Tibial nerve (tissue), 4 donors: ENCODE results near the gene EVA1C. TPM values are rescaled to one million over a fixed set of nuclear protein-coding genes. Genes with fewer than 3 reads are reported as not detected.
"Not testable (repeated sequence)": the region's sequence is repeated elsewhere in the genome, so short reads cannot be mapped to it uniquely, and the experiment has no call there.

Experiments
- DNase-seq, 2 donors: peaks; one replicate each; pipeline ENCODE4 v3.0.0-alpha.2; 2019; ENCODE audit warnings: low spot score in 2 of 2
- H3K27ac ChIP-seq, 4 donors: fragments of 200-600 bp; sonication (generic) in 3 of 4; one replicate each; pipeline ENCODE4 v1.5.1; 2017 to 2019; ENCODE audit warnings: mild to moderate bottlenecking in 1 of 4
- H3K27me3 ChIP-seq, 2 donors: fragments of 200-600 bp; sonication (generic) in 1 of 2; one replicate each; pipeline versions ENCODE4 v1.5.1 to v1.6.0; 2017 to 2019
- H3K36me3 ChIP-seq, 3 donors: fragments of 200-600 bp; sonication (generic); one replicate each; pipeline ENCODE4 v1.5.1; 2018 to 2019
- H3K4me1 ChIP-seq, 4 donors: fragments of 200-600 bp; sonication (generic) in 3 of 4; one replicate each; pipeline ENCODE4 v1.5.1; 2017 to 2019
- H3K4me3 ChIP-seq, 4 donors: fragments of 200-600 bp; sonication (generic) in 3 of 4; one replicate each; pipeline ENCODE4 v1.5.1; 2017 to 2019; ENCODE audit warnings: mild to moderate bottlenecking in 1 of 4, moderate library complexity in 1 of 4
- H3K9me3 ChIP-seq, 4 donors: fragments of 200-600 bp; sonication (generic) in 3 of 4; one replicate each; pipeline ENCODE4 v1.5.1; 2017 to 2019
- EP300 ChIP-seq, 2 donors: sonication (generic); formaldehyde crosslinking; IDR thresholded peaks; one replicate each; pipeline ENCODE4 v1.6.1; 2017; ENCODE audit warnings: antibody characterized with exemption in 2 of 2, mild to moderate bottlenecking in 1 of 2
- POLR2A ChIP-seq, 2 donors: fragments of 450-650 bp; IDR thresholded peaks; one replicate each; pipeline ENCODE4 v1.6.1; 2017; ENCODE audit warnings: antibody characterized with exemption in 2 of 2, mild to moderate bottlenecking in 2 of 2, moderate library complexity in 2 of 2
- WGBS, 2 donors: methylation state at CpG; one replicate each; pipeline ENCODE4 v1.1.5; 2018; 5-methylcytosine and 5-hydroxymethylcytosine counted together
- total RNA-seq, 4 donors: library from RNA; depleted of rRNA; stranded (reverse); fragments of >200 nt; gene quantifications; one replicate each; pipeline ENCODE4 v1.1.0, GENCODE V29; 2016
- TF ChIP-seq, protein P1 (sequence below), 5 experiments: fragments of 200-600 bp in 3 of 5; fragments of 450-650 bp in 2 of 5; sonication (generic) in 3 of 5; IDR thresholded peaks; one replicate each; pipeline ENCODE4 v1.5.1; 2016 to 2019; ENCODE audit warnings: antibody characterized with exemption in 5 of 5, mild to moderate bottlenecking in 3 of 5, moderate library complexity in 2 of 5

The EVA1C gene
- total RNA-seq, 4 donors from 2014 or later = 72.6 to 85.9 (median 75.6) TPM

DNA sequence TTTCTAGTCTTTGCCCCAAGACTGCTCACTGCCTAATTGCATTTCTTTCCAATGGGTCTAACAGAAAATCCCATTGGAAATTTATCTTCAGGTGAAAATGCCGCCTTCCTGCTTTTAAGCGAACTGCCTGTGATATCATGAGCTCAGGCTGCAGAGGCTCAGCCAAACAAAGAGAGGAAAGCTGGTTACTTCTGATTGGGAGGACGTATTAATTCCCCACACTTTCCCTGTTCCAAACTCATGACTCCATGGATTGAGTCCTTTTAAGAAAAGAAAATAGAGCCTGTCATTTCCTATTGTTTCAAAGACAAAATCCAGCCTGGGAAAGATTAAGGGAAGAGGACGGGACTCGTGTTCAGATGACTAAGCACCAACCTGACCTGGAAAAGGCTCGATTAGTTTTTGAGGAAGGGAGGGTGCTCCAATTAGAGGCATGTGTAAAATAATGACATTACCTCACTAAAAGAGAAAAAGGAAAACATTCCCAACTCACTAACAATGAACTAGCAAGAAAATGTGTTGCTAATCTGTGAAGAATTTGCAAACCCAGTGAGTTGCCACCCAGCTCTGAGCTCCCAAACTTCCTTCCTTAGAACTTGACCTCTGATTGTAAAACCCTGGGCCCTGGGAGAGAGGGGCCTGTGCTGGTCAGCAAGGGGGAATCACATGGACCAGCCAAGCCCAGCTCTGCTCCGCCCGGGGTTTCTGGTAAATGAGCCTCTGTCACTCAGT, 111.6 kb downstream of the EVA1C start:
- Histone ChIP-seq H3K27me3 (no peaks in the 10 kb centered on the region), H3K4me1 (peaks cover 0 to 47% (median 3%) of the 10 kb centered on the region in 4 donors), H3K9me3 (no peaks in the 10 kb centered on the region), H3K4me3 (no peak overlapping the region), H3K36me3 (no peaks in the 10 kb centered on the region), H3K27ac (peak overlapping the region in 3 of 4 donors; percentile 7 to 86 (median 84))
- no peak for DNase-seq
- TF ChIP-seq, protein P1, sequence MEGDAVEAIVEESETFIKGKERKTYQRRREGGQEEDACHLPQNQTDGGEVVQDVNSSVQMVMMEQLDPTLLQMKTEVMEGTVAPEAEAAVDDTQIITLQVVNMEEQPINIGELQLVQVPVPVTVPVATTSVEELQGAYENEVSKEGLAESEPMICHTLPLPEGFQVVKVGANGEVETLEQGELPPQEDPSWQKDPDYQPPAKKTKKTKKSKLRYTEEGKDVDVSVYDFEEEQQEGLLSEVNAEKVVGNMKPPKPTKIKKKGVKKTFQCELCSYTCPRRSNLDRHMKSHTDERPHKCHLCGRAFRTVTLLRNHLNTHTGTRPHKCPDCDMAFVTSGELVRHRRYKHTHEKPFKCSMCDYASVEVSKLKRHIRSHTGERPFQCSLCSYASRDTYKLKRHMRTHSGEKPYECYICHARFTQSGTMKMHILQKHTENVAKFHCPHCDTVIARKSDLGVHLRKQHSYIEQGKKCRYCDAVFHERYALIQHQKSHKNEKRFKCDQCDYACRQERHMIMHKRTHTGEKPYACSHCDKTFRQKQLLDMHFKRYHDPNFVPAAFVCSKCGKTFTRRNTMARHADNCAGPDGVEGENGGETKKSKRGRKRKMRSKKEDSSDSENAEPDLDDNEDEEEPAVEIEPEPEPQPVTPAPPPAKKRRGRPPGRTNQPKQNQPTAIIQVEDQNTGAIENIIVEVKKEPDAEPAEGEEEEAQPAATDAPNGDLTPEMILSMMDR (IDR thresholded peaks at IDR 0.05) = no peak
- TF ChIP-seq EP300 (IDR thresholded peaks at IDR 0.05) = peak in 1 of 2 donors; percentile 67
- WGBS, 2 donors = 47 to 53% methylated on average over 8 of the region's 8 CpGs

DNA sequence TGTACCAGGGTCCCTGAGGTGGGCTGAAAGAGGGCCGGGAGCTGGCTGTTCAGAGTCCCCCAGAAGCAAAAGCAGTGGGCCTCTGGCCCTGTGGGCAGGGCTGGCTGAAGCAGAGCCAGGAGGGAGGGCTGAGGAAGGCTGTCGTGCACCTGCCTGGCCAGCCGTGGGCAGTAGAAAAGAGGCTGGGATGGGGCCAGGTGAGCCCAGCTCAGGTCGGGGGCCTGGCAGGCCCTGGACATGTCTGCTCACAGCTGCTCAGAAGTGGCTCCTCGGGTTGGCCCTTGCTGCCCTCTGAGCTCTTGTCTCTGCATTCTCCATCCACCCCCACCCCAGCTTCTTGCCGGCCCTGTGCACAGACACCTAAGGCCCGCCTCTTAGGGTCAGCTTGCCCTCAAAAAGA, 112.8 kb downstream of the EVA1C start:
- WGBS, 2 donors = 64 to 88% methylated on average over 7 of the region's 7 CpGs
- no peak for DNase-seq
- TF ChIP-seq, protein P1 (IDR thresholded peaks at IDR 0.05) = no peak
- no peak for TF ChIP-seq EP300 (IDR thresholded peaks at IDR 0.05)
- TF ChIP-seq POLR2A (IDR thresholded peaks at IDR 0.05) = no peak
- no peaks in the 10 kb centered on the region for H3K27me3 ChIP-seq
- peaks cover 0 to 38% (median 3%) of the 10 kb centered on the region in 4 donors for H3K4me1 ChIP-seq
- H3K9me3 ChIP-seq = no peaks in the 10 kb centered on the region
- H3K27ac ChIP-seq = peak overlapping the region in 2 of 4 donors; percentile 84 to 86
- no peaks in the 10 kb centered on the region for H3K36me3 ChIP-seq
- no peak overlapping the region for H3K4me3 ChIP-seq

DNA sequence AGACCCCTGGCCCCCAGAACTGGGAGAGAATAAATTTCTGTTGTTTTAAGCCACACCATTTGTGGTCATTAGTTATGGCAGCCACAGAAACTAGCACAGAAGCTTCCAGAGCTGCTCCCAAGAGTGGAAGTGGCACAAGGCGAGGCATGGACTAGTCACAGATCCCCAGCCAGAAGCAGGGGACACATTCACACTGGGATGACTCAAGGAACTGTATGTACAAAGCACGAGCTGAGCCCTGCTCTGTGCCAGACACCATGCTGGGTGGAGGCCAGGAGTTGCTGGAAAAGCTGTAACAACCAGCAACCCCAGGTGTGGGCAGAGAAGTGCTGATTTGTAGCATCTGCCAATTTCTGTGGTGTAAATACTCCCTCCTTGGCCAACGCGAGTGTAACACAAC, 117.2 kb downstream of the EVA1C start:
- 76 to 79% methylated on average over 4 of the region's 4 CpGs for WGBS, 2 donors
- DNase-seq = no peak
- no peak overlapping the region for H3K27ac ChIP-seq

DNA sequence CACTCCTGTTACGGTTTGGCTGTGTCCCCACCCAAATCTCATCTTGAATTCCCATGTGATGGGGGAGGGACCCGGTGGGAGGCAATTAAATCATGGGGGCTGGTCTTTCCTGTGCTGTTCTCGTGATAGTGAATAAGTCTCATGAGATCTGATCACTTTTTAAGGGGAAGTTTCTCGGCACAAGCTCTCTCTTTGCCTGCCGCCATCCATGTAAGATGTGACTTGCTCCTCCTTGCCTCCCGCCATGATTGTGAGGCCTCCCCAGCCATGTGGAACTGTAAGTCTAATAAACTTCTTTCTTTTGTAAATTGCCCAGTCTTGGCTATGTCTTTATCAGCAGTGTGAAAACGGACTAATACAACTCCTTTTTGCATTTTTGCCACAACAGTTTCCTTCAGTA, 118.3 kb downstream of the EVA1C start:
- WGBS, 2 donors = 84 to 88% methylated on average over 7 of the region's 7 CpGs
- H3K27me3 ChIP-seq = not testable (repeated sequence)

More for the DNA sequence above, 117.2 kb downstream of the EVA1C start:
- no peaks in the 10 kb centered on the region for H3K36me3 ChIP-seq
- H3K4me3 ChIP-seq = no peak overlapping the region
- H3K27me3 ChIP-seq = no peaks in the 10 kb centered on the region
- no peaks in the 10 kb centered on the region for H3K9me3 ChIP-seq
- H3K4me1 ChIP-seq = peaks cover 0 to 6% (median 0%) of the 10 kb centered on the region in 4 donors
- TF ChIP-seq POLR2A (IDR thresholded peaks at IDR 0.05) (no peak), EP300 (IDR thresholded peaks at IDR 0.05) (no peak)
- TF ChIP-seq, protein P1 (IDR thresholded peaks at IDR 0.05) = no peak

DNA sequence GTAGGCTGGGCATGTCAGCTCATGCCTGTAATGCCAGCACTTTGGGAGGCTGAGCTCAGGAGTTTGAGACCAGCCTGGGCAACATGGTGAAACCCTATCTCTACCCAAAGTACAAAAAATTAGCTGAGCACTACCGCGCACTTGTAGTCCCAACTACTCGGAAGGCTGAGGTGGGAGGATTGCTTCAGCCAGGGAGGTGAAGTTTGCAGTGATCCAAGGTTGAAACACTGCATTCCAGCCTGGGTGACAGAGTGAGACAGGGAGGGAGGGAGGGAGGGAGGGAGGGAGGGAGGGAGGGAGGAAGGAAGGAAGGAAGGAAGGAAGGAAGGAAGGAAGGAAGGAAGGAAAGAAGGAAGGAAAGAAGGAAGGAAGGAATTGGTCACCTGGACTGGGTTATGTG, 119.1 kb downstream of the EVA1C start:
- 86 to 93% methylated on average over 3 of the region's 3 CpGs for WGBS, 2 donors
- not testable (repeated sequence) for H3K4me1 ChIP-seq, H3K27ac ChIP-seq, H3K36me3 ChIP-seq, DNase-seq, H3K9me3 ChIP-seq, H3K27me3 ChIP-seq, H3K4me3 ChIP-seq

More for the DNA sequence above, 118.3 kb downstream of the EVA1C start:
- not testable (repeated sequence) for H3K9me3 ChIP-seq, H3K4me1 ChIP-seq, H3K36me3 ChIP-seq, H3K27ac ChIP-seq, DNase-seq, H3K4me3 ChIP-seq

DNA sequence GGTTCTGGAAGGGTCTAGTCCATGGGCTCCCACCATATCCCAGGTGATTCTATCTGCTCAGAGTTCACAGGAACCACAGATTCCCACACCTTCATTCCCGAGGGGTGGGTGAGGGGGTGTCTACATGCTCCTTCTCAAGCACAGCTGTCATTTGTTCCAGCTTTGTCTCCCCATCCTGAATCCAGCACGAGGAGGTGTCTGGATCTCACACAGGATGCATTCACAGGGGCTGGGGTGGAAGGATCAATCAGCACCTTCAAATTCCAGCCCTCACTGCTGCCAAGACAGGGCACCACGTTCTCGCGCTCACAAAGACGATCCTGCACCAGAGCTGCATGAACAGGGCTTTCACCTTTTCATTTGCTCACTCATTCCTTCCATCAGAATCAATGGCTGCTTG, 120.1 kb downstream of the EVA1C start:
- no peak overlapping the region for H3K4me3 ChIP-seq
- 67 to 79% methylated on average over 6 of the region's 6 CpGs for whole genome bisulfite sequencing, 2 donors
- H3K27ac ChIP-seq = no peak overlapping the region
- H3K9me3 ChIP-seq = no peaks in the 10 kb centered on the region
- no peak for DNase-seq
- no peak for TF ChIP-seq EP300 (IDR thresholded peaks at IDR 0.05)
- TF ChIP-seq, protein P1 (IDR thresholded peaks at IDR 0.05) = no peak
- no peak for TF ChIP-seq POLR2A (IDR thresholded peaks at IDR 0.05)
- no peaks in the 10 kb centered on the region for H3K4me1 ChIP-seq
- H3K27me3 ChIP-seq = no peaks in the 10 kb centered on the region
- H3K36me3 ChIP-seq = no peaks in the 10 kb centered on the region
